PFSK-1 (cell line): ENCODE measurements around the gene ZSCAN23.
A peak's percentile ranks its signal among the peaks of the same experiment; 100 is the strongest.

Source experiments
- FOXP2 ChIP-seq: optimal IDR thresholded peaks from 2 replicates; pipeline ENCODE3; 2011; ENCODE audit warnings: borderline replicate concordance, control low read depth, inconsistent platforms; ENCODE audit not compliant: insufficient read depth; ENCODE audit errors: extremely low read length, extremely low read depth
- POLR2AphosphoS5 ChIP-seq: IDR thresholded peaks from 2 replicates; pipeline ENCODE4 v1.6.1; 2012; ENCODE audit warnings: low read depth, mild to moderate bottlenecking, control low read depth, low read length, moderate library complexity
- SIN3A ChIP-seq: IDR thresholded peaks from 2 replicates; pipeline ENCODE4 v1.6.1; 2012; ENCODE audit warnings: mild to moderate bottlenecking, low read length, moderate library complexity, borderline replicate concordance; ENCODE audit not compliant: insufficient read depth
- TAF1 ChIP-seq: IDR thresholded peaks from 2 replicates; pipeline ENCODE4 v1.6.1; 2012; ENCODE audit warnings: low read length, control low read depth, borderline replicate concordance; ENCODE audit not compliant: insufficient read depth
- TF ChIP-seq, protein P1 (sequence below), 2 experiments: IDR thresholded peaks; 2 replicates each; pipeline versions ENCODE4 v1.6.1 to v1.8.0; 2011 to 2012; ENCODE audit warnings: low read depth in 2 of 2, low read length in 2 of 2, control low read depth in 1 of 2, inconsistent platforms in 1 of 2, mild to moderate bottlenecking in 1 of 2, moderate library complexity in 1 of 2; ENCODE audit not compliant: insufficient read depth in 1 of 2

The ZSCAN23 gene

DNA sequence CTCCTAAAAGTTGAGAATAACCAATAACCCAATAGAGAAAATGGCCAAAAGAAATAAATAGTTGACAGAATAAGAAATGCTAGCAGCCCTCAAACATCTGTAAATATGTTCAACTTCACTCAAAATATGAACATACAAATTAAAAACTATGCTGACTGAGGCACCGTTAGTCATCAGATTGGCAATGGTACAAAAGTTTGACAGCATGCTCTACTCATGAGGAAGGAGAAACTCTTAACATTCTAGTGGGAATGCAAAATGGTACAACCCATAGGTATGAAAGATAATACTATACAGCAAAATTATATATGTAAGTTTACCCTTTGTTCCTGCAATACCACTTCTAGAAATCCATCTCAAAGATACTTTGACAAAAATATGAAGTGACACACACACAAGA, 42.1 kb downstream of the ZSCAN23 start:
- TF ChIP-seq SIN3A (no peak), FOXP2 (no peak), TAF1 (no peak), POLR2AphosphoS5 (no peak)
- TF ChIP-seq, protein P1, sequence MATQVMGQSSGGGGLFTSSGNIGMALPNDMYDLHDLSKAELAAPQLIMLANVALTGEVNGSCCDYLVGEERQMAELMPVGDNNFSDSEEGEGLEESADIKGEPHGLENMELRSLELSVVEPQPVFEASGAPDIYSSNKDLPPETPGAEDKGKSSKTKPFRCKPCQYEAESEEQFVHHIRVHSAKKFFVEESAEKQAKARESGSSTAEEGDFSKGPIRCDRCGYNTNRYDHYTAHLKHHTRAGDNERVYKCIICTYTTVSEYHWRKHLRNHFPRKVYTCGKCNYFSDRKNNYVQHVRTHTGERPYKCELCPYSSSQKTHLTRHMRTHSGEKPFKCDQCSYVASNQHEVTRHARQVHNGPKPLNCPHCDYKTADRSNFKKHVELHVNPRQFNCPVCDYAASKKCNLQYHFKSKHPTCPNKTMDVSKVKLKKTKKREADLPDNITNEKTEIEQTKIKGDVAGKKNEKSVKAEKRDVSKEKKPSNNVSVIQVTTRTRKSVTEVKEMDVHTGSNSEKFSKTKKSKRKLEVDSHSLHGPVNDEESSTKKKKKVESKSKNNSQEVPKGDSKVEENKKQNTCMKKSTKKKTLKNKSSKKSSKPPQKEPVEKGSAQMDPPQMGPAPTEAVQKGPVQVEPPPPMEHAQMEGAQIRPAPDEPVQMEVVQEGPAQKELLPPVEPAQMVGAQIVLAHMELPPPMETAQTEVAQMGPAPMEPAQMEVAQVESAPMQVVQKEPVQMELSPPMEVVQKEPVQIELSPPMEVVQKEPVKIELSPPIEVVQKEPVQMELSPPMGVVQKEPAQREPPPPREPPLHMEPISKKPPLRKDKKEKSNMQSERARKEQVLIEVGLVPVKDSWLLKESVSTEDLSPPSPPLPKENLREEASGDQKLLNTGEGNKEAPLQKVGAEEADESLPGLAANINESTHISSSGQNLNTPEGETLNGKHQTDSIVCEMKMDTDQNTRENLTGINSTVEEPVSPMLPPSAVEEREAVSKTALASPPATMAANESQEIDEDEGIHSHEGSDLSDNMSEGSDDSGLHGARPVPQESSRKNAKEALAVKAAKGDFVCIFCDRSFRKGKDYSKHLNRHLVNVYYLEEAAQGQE (IDR thresholded peaks at IDR 0.05; ENCODE audit: insufficient read depth in 1 of 2, low read depth in 2 of 2, low read length in 2 of 2): no peak

DNA sequence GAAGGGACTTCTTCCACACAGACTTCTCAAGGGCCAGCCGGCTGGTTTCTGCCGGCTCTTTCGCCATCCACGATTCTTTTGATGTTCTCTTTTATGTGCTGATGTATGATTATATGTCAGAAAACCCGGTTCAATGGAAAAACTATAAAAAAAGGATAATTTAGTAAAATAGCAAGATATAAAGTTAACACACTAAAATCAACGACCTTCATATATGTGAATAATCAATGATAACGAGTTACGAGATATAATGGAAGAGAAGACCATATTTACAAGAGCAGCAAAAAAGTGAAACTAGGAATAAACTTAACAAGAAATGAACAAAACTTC, 43.2 kb downstream of the ZSCAN23 start:
- TF ChIP-seq SIN3A (no peak), FOXP2 (no peak), TAF1 (no peak), POLR2AphosphoS5 (no peak)
- TF ChIP-seq, protein P1 (IDR thresholded peaks at IDR 0.05; ENCODE audit: insufficient read depth in 1 of 2, low read depth in 2 of 2, low read length in 2 of 2): no peak

DNA sequence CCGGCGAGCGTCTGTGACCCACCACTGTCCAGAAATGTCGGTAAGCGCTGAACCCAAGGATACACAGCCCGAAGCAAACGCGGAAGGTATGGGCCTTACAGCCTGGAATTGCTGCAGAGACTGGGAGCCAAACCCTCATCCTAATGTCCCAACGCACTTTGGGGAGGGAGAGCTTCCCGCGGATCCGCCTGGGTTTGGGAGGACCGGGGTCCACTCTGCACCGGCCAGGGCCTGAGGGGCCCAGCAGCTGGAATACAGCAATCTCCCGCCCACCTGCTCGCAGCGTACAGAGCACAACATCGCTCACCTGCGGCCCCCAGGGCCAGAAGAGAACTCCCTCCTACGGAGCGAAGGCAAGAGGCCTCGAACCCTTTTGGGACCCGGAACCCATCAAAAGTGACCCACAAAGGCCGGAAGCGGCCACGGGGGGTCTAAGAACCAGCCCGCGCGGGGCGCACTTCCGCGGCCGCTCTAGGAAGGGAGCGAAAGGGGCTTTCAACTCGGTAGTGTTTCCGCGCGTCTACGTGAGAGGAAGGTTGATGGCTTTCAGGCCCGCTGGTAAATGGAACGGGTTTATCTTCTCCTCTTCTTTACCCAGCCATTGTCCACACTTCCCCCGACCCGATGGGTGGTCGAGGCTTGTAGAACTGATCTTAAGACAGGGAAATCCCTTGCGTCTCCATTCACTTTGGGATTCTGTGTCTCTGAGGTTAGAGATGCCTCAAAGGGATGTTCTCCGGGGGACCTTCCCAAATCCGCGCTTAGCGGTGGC, 43.8 kb downstream of the ZSCAN23 start, which contains the start of gene ZSCAN12:
TSS of gene ZSCAN12 (minus strand) at position 398 of the 772 bp plus-strand sequence. CDS start 1,342 bp downstream, outside the sequence.
- TF ChIP-seq TAF1 (peak; percentile 36; the same call in 1 of the 2 replicates), POLR2AphosphoS5 (peak; percentile 72), SIN3A (no peak), FOXP2 (no peak)
- TF ChIP-seq, protein P1 (IDR thresholded peaks at IDR 0.05; ENCODE audit: insufficient read depth in 1 of 2, low read depth in 2 of 2, low read length in 2 of 2): no peak

DNA sequence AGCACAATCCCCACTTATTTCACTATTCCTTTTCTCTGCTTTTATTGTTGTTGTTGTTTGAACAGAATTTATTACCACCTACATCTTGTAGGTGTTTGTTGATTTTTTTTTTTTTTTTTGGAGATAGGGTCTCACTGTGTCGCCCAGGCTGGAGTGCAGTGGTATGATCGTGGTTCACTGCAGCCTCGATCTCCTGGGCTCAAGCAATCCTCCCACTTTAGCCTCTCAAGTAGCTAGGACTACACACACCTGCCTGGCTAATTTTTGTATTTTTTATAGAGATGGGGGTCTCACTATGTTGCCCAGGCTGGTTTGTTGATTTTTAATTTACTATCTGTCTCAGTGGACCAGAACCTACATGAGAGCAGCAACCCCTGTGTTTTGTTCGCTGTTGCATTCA, 47.4 kb downstream of the ZSCAN23 start:
- TF ChIP-seq TAF1 (no peak), SIN3A (no peak), FOXP2 (no peak), POLR2AphosphoS5 (no peak)
- TF ChIP-seq, protein P1 (IDR thresholded peaks at IDR 0.05; ENCODE audit: insufficient read depth in 1 of 2, low read depth in 2 of 2, low read length in 2 of 2): no peak
